Upper lobe of right lung (tissue), 1 donor: ENCODE results near the gene EEF2KMT. TPM values are rescaled to one million over a fixed set of nuclear protein-coding genes. Genes with fewer than 3 reads are reported as not detected.

ENCODE experiments used
- ATAC-seq: fragments of 200-7000 bp; cut with Tn5 transposase; one replicate; pipeline ENCODE4 v1.9.1; 2020; ENCODE audit warnings: mild to moderate bottlenecking, moderate library complexity
- DNase-seq: peaks from one replicate; pipeline ENCODE4 v3.0.0-alpha.2; 2020
- H3K27ac ChIP-seq: fragments of 200-600 bp; one replicate; pipeline ENCODE4 v1.8.0; 2022
- H3K27me3 ChIP-seq: fragments of 200-600 bp; one replicate; pipeline ENCODE4 v1.8.0; 2022; ENCODE audit warnings: mild to moderate bottlenecking
- H3K36me3 ChIP-seq: fragments of 200-600 bp; one replicate; pipeline ENCODE4 v1.8.0; 2022
- H3K4me1 ChIP-seq: fragments of 200-600 bp; one replicate; pipeline ENCODE4 v1.8.0; 2022
- H3K4me3 ChIP-seq: fragments of 200-600 bp; one replicate; pipeline ENCODE4 v1.8.0; 2022; ENCODE audit warnings: mild to moderate bottlenecking
- H3K9me3 ChIP-seq: fragments of 200-600 bp; one replicate; pipeline ENCODE4 v1.8.0; 2022
- intact Hi-C: fragments of 100-400 bp; cut with DNase I; formaldehyde crosslinking; loops from one replicate; pipeline ENCODE4 v1.11.0; 2022
- total RNA-seq: library from RNA; stranded (reverse); fragmentation: NEBNext Ultra II Directional; extraction: Animal tissue kit (Norgen Biotek cat#: 25700); gene quantifications from one replicate; pipeline ENCODE4 v1.2.1, GENCODE V29; 2021
- TF ChIP-seq, protein P1 (sequence below): fragments of 200-600 bp; IDR thresholded peaks from one replicate; pipeline ENCODE4 v1.8.0; 2022; ENCODE audit warnings: antibody characterized with exemption
- donor health status: DM: no; HTN: yes; CAD: no; lungs with severe emphysema.

EEF2KMT gene
- total RNA-seq, 1 donor from 2014 or later, result 9.6 TPM

DNA sequence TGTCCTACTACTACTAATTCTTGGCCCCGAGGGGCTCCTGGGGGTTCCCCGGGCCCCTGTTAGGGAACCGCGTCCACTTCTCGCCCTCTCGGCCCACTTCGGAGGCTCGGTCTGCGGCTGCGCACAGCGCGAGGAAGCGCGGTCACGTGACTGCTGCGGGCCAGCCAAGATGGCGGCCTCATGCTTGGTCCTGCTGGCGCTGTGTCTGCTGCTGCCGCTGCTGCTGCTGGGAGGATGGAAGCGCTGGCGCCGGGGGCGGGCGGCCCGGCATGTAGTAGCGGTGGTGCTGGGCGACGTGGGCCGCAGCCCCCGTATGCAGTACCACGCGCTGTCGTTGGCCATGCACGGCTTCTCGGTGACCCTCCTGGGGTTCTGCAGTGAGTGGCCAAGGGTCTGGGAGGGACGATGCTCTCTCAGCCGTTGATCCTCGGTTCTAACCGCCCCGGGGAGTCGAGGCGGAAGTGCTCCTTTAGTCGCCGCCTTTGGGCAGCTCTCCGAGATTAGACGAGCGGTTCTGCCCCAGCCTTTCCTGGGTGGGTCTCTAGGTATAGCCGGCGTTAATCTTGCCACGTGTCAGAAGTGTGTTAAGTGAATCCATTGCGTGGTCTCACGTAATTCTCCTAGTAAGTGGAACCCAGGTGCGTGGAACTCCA, 25.8 kb downstream of the EEF2KMT start, which contains the start of gene ALG1:
Gene ALG1 (plus strand): TSS at position 163 of the 653 bp plus-strand sequence. CDS start 7 bp downstream, at position 170.
- Histone ChIP-seq H3K9me3 (no peaks in the 10 kb centered on the region), H3K4me3 (peak within 1 kb of the TSS; percentile 86), H3K4me1 (peaks cover 14% of the 10 kb centered on the region), H3K36me3 (peaks cover 19% of the 10 kb centered on the region), H3K27me3 (no peaks in the 10 kb centered on the region), H3K27ac (peak within 1 kb of the TSS; percentile 89)
- TF ChIP-seq, protein P1, sequence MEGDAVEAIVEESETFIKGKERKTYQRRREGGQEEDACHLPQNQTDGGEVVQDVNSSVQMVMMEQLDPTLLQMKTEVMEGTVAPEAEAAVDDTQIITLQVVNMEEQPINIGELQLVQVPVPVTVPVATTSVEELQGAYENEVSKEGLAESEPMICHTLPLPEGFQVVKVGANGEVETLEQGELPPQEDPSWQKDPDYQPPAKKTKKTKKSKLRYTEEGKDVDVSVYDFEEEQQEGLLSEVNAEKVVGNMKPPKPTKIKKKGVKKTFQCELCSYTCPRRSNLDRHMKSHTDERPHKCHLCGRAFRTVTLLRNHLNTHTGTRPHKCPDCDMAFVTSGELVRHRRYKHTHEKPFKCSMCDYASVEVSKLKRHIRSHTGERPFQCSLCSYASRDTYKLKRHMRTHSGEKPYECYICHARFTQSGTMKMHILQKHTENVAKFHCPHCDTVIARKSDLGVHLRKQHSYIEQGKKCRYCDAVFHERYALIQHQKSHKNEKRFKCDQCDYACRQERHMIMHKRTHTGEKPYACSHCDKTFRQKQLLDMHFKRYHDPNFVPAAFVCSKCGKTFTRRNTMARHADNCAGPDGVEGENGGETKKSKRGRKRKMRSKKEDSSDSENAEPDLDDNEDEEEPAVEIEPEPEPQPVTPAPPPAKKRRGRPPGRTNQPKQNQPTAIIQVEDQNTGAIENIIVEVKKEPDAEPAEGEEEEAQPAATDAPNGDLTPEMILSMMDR, result no peak
- intact Hi-C loops, result no loop called here
- peak; percentile 95 for DNase-seq
- peak; percentile 95 for ATAC-seq

DNA sequence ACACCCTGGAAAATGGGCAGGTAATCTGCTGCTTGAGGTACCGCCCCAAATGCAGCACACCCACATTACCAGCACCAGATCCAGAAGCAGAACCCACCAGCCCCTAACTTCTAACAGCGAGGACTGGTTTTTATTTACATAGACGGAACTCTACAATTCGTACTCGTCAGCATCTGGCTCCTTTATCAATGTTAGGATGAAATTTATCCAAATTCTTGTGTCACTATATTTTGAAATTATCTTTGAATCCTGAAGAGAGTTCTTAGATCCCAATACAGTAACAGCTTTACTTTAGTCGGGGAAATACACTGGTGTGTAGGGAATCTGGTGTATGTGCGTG, 26.3 kb downstream of the EEF2KMT start:
- intact Hi-C loops, result no loop called here
- Histone ChIP-seq H3K4me1 (peaks cover 14% of the 10 kb centered on the region), H3K27ac (peak overlapping the region; percentile 89), H3K36me3 (peaks cover 17% of the 10 kb centered on the region), H3K27me3 (no peaks in the 10 kb centered on the region), H3K4me3 (peak overlapping the region; percentile 86), H3K9me3 (no peaks in the 10 kb centered on the region)
- DNase-seq (no peak), ATAC-seq (no peak)
- TF ChIP-seq, protein P1, result no peak

DNA sequence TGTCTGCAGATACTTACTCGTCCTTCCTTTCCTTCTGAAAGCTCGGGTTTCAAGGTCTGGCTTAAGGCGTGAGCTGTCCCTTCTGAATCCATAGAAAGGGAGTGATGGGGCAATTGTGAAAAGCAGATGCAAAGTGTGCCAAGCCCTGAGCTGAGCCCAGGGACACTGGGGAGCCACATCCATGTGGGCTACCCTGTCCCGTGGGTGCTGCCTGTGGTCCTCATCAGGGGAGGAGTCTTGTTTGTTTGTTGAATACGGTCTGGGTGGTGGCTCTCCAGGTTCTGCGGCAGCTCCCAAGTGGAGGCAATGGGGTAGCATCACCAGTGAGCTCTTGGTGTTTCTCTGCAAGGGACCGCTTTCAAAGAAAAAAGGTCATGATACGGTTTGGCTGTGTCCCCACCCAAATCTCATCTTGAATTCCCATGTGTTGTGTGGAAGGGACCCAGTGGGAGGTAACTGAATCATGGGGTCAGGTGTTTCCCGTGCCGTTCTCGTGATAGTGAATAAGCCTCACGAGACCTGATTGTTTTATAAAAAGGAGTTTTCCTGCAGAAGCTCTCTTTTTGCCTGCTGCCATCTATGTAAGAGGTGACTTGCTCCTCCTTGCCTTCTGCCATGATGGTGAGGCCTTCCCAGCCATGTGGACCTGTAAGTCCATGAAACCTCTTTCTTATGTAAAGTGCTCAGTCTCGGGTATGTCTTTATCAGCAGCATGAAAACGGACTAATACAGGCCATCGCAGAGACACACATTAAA, 27.0 kb downstream of the EEF2KMT start:
- DNase-seq (peak; percentile 39), ATAC-seq (no peak)
- intact Hi-C loops, result no loop called here
- TF ChIP-seq, protein P1, result no peak
- H3K4me3 ChIP-seq, result peak overlapping the region; percentile 86
- no peaks in the 10 kb centered on the region for H3K27me3 ChIP-seq
- H3K27ac ChIP-seq, result peak overlapping the region; percentile 89
- H3K4me1 ChIP-seq, result peaks cover 14% of the 10 kb centered on the region
- H3K36me3 ChIP-seq, result peaks cover 10% of the 10 kb centered on the region
- H3K9me3 ChIP-seq, result no peaks in the 10 kb centered on the region

DNA sequence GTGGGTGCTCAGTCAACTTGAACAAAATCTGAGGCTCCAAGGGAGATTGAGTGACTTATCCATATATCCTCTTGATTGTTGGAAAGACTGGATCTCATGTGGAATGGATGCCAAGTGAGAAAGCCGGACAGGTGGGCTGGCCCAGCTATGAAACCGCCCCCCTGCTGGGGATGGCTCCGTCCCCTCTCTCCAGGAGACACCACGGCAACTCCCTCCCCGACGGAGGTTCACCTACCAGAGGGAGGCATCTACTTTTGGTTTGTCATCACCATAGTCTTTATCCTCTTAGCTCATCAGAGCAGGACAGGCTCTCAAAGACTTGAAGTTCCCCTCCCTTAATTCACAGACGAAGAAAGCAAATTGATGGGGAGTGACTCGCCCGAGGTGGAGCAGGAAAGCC, 27.7 kb downstream of the EEF2KMT start:
- DNase-seq (no peak), ATAC-seq (no peak)
- Histone ChIP-seq H3K4me3 (no peak overlapping the region), H3K27me3 (no peaks in the 10 kb centered on the region), H3K9me3 (no peaks in the 10 kb centered on the region), H3K36me3 (peaks cover 4% of the 10 kb centered on the region), H3K4me1 (peaks cover 14% of the 10 kb centered on the region), H3K27ac (no peak overlapping the region)
- intact Hi-C loops, result no loop called here
- TF ChIP-seq, protein P1, result no peak

DNA sequence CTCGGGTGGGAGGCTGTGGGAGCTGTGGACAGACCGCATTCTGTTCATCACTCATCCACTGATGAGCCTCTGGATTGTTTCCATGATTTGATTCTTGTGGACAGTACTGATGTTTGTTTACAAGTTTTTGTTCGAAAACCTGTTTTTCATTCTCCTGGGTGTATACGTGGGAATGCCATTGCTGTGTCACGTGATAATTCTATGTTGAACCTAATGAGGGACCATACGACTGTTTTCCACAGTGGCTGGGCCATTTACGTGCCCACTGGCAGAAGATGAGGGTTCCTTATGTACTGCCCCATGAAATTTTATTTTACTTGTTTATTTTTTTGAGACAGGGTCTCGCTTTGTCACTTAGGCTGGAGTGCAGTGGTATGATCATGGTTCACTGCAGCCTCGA, 28.5 kb downstream of the EEF2KMT start:
- Histone ChIP-seq H3K27ac (no peak overlapping the region), H3K4me3 (no peak overlapping the region), H3K27me3 (no peaks in the 10 kb centered on the region), H3K36me3 (peaks cover 2% of the 10 kb centered on the region), H3K4me1 (peaks cover 14% of the 10 kb centered on the region), H3K9me3 (no peaks in the 10 kb centered on the region)
- ATAC-seq (no peak), DNase-seq (no peak)
- intact Hi-C loops, result no loop called here
- TF ChIP-seq, protein P1, result no peak
